ENCODE data around the gene CAT.

The CAT gene

DNA sequence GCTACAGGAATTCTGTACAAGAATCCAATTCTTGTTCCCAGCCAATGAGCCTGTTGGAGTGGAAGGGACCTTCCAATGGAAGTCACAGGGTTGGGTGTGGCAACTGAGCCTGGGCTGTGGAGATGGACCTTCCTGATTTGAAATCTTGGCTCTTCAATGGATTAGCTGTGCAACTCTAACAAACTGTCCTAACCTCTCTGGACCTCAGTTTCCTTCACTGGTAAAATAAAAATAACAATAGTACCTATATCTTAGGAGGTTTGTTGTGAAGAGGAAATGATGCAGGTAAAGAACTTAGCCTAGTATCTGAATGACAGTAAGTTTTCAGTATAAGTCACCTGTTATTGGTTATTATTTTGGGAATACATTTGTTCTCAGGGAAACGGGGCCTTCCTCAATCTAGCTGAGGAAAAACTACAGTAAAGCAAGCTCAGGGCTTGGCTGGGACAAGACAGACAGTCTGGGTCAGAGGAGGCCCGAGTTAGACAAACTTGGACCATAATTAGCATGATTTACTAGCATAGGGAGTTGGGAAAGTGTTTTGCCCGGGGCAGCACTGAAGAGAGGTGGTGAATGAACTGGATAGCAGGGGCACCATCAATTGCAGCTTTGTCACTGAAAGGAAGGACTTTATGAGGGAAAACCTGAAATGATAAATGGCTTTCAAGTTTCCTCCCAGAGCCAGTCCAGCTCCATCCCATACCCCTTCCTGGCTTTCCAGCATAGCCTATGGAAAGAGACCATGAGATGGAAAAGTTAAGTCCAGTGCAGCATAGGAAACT is 61.2 kb downstream of the CAT start:
- no peak for DNase-seq

DNA sequence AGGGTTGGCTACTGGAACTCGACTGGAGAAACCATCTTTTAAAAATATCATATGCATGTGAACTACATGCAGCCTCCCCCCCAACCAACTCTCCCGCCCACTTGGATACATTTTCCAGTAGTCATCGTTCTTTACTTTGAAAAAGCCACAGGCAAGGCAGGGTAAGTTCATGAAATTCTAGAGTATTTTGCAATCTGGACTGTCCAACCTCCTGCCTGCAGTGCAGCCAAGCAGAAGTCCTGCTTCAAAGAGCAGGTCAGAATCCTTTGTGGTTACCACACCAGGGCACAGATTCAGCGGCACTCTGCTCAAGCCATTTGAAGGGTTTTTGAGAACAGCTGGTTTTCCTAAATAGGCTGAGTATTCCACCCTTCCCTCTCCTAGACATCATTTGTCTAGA is 62.8 kb downstream of the CAT start:
- no peak for DNase-seq

DNA sequence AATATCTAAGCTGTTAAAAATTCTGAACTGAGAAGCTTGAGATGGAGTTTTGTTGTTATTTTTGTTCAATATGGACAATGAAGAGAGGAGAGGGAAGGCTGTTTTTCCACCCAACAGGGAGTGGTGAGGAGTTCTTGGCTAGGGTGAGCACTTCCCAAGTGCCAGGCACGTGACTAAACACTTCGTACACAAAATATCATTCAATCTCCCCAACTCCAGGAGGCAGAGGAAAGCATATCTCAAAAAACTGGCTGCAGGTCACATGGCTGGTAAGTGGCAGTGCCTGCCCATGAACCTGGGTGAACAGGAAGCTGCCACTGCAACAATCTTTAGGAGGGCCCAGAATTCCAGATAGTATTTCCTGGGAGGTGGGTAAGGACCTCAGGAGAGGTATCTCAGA is 63.2 kb downstream of the CAT start:
- DNase-seq, result no peak

DNA sequence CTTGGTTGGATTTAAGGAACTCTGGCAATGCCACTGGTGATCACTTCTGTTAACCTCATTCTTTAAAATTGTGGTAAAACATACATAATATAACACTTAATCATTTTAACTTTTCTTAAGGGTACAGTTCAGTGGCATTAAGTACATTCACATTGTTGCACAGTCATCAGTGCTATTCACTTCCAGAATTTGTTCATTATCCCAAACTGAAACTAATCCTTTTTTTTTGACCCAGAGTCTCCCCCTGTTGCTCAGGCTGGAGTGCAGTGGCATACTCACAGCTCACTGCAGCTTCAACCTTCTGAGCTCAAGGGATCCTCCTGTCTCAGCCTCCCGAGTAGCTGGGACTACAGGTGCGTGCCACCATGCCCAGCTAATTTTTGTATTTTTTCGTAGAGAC is 64.2 kb downstream of the CAT start:
- DNase-seq, result no peak

DNA sequence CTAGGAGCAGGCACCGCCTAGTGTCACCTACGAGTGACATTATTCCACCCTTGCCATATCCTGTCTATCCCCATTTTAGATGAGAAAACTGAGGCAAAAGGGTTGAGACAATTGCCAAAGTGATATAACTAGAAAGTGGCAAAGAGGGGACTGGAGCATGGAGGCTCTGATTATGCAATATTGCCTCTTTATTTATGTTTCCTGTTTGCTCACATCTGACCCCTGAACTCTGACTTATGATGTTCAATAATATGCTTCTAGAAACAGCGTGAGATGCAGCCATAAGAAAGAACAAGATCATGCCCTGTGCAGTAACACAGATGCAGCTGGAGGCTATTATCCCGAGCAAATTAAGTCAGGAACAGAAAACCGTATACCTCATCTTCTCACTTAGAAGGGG is 67.1 kb downstream of the CAT start:
- DNase-seq, result no peak

DNA sequence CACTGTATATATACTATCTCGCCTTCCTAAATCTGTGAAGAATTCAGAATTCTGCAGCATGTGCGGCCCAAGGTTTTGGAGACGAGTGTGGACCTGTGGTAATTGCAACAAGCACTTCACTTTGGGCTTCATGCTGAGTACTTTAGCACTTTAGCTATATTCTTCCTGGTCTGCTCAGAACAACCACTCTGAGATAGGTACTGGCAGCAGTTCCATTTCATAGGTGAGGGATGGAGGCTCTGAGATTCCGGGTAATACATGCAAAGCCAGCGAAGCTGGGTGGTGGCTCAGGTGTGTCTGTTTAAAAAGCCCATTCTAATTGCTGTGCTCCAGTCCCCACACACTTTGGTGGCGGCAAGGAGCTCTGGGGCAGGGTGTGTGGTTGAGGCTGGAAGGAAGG is 68.4 kb downstream of the CAT start:
- DNase-seq, result no peak

DNA sequence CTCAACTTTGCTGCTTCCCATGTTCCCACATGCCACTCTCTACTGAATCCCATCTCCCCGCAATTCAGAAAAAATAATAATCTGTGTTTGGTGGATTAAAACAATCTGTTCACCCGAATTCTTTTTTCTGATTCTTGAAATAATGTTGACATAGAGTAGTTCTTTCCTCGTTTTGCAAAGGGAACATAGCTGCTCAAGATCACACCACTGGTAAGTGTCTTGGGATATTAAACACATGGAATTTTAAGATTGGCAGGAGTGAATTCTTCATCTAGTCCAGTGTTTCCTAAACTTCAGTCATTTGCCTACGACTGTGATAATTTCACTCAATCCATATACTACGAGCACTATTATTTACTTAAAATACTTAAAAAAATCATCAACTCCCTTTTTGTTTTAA is 68.9 kb downstream of the CAT start:
- DNase-seq, result no peak

DNA sequence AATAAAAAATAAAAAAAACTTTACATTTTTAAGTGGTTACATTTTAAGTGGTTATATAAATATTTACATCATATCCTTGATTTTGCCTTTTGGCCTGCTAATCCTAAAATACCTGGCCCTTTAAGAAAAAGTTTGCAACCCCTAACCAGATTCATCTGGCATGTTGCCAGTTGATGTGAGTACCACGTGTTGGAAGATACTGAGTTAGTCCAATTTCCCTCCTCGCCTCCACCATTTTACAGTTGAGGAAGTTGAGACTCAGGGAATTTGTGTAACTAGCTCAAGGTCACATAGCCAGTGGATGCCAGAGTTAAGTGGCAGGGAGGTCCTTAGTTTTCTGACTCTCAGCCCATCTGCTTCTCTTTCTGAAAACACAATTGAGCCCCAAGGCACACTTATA is 69.8 kb downstream of the CAT start:
- DNase-seq, result no peak

DNA sequence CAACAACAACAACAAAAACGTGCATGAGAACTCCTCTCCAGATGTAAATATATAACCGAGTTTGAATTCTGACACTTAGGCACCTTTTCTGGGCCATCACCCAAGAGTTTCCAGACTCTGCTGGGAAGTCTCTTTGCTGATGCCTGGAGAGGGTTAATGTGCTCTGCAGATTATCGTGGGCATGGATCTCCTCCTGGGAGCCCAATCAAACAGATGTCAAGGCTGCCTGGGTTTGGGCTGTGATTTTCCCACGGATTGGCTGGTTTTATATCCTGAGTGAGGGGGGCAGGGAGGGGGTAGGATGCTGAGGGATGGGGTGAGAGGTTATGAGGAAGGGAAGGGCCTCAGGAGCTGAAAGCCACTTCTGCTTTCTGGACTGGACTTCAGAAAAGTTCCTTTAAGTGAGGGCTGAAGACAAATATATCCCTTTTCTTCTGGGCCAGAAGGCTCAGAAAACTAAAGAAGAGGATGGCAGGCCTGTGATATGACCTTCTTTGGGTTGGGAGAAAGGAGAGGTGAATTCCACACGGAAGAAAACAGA is 70.7 kb downstream of the CAT start:
- no peak for DNase-seq

DNA sequence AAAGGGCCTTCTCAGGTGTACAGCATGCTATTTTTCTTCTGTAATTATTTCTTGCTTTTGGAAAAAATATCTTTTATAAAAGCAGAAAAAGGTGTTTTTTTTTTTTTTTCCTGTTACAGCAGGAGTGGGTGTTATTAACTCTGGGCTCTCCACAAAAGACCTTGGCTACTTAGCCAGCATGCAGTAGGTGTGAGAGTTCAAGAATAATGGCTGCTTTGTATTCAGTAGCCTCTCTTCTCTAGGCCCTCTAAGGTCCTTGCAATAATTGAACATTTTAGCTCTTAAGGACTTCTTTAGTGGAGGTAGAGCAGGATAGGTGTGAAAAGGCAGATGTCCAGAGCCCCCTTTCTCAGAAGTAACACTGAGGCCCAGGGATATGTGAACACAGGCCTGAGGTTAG is 71.5 kb downstream of the CAT start:
- DNase-seq, result no peak

DNA sequence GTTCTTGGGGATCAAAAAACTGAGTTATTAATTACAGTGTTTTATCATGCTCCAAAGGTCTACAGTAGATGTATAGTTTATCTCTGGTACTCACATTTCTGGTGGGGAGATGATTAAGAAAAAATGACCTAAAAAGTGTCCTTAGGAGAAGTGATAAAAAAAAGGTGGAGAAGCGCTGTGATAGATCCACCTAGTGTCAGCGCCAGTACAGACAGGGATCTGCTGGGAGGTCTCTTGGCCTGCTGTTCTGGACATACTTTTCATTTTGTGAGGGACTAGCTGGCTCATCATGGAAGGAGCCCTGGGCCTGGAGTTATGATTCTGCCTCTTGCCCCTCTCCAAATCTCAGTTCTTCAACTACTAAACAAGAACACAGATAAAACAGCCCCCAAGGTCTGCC is 71.9 kb downstream of the CAT start:
- no peak for DNase-seq

DNA sequence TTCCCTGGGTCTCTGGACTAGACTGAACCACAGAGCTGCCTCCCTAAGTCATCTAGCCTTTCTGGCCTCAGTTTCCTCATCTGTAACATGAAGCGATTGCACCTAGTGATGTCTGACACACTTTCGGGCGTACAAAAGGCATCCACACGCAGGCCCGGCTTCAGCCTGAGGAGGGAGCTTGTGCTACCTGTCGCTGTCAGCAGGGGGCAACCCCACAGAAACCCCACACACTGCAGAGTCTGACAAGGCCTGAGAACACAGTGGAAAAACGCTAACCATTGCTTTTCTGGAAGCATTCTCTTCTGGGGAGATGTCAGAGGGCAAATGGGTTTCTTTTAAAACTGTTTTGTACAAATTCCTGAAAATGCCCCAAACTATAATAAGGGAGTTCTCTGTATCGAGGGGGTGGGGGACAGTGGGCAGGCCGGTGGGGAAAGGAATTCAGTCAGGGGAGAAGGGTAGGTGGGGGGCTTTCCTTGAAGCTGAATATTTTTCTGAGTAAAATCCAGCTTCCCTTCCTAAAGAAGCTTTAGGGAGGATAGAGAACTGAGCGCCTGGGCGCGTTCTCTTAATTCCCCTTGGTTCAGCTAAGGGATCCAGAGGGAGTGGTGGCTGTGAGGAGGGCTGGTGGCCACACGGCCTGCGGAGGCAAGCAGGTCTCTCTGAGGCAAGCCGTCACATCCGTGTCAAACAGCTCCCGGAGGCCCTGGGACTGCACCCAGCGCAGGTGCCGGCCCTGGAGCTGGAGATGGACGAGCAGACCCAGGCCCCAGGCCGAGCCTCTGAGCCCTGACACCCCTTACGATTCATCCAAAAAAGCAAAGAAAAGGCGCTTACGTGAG is 74.3 kb downstream of the CAT start:
- peak; percentile 58 for DNase-seq

DNA sequence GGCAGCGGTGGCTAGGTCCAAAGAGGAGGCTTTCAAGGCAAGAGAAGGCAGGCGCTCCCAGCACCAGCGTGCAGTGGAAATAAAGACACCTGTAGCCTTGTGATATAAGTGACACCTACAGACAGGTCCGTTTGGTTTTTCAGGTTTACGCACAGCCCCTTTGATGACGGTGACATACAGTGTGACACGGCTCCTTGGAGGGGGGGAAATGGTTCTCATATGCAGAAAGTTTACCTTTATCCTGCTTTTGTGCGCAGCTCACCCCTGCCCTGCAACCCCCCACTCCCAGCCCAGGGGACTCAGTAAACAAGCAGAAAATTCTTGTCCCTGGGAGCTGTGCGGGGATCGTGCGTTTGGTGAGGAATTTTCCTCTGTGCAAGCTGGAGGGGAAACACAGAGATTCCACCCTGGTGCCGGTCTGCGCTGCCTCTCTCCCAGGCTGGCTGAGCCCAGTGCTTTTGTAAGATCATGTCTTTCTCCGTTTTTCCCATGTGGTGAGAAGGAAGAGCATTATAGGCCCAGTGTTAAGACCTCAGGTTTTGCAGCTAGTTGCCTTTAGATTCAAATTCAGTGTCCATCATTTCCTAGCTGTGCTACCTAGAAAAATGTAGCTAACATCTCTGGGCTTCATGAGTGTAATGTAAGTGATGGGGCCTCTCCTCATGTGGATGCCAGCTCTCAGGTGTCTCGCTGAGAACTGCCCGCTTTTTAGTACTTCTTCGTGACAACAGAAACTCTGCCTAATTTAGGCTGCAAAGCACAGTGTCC is 75.1 kb downstream of the CAT start, which contains the start of gene ELF5:
TSS of gene ELF5 (minus strand) at position 113 of the 768 bp plus-strand sequence. CDS start 8,045 bp downstream, outside the sequence.
- DNase-seq, result no peak

DNA sequence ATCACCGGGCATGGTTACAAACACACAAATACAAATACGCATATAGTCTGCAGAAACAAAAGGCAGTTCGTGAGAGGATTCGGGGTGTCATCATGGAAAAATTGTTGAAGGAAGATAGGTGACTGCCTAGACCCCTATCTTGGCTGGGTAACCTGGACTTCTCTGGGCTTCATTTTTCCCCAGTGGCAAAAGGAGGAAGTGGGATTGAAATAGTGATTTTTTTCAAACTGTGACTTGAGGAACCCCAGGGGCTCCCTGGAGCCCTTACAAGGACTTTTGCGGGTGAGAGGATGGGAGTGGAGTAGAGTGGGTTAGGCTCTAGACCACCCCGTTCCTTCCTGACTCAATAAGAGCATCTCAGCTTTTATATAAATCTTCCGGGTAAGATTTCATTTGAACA is 75.9 kb downstream of the CAT start:
- no peak for DNase-seq

DNA sequence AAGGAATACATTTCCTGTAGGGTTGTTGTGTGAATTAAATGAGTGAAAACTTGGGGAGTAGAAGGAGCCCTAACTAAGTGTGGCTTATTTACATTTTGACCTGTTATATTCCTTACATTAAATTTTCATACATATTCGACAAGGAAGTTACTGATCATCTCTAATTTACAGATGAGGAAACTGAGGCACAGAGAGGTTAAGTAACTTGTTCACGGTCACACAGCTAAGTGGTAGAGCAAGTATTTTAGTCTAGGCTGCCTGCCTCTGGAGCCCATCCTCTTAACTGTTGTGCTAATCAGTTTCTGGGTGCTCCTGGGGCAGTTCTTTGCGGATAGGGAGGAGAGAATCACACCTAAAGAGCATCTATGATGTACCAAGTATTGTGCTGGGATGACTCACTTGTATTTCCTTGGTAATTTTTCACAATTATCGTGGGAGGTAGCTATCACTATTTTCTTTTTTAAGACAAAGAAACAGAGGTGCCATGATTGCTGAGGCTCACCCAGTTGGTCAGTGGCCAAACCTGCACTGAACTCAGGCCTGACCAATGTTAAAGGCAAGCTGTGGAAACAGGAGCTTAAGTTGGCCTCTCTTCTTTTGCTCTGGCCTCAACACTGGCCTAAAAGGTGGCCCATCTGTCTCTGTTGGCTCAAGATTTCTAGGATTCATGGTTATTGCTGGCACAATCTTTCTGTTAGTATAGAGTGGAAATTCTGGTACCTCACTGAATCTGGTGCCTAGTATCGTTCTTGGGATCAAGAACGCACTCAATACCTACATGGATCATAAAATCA is 77.7 kb downstream of the CAT start:
- DNase-seq, result no peak

DNA sequence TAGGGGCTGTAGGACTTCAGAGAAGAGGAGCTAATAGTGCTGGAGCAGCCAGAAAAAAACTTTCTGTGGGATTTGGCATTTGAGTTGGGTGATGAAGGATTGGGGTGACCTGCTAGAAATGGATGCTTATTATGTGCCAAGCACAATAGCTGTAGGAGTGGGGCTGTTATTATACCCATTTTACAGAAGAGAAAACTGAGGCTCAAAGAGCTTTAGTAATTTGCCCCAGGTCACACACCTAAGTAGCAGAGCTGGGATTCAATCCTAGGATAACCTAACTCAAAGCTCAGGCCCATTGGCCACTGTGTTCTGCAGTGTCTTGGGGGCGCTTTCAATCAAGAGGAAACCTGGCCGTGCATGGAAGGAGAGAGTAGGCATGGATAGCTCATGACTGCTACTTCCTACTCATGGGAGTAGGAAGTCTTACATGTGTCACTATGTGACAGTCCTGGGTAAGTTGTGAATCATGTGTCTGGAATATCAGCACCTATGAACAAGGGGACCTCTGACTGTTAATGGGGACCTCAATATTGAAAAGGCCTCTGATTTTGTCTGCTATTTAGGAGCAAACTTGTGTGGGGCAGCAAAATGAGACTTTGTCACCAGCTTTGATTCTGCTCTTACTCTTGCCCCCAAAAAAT is 81.0 kb downstream of the CAT start:
- DNase-seq, result no peak

DNA sequence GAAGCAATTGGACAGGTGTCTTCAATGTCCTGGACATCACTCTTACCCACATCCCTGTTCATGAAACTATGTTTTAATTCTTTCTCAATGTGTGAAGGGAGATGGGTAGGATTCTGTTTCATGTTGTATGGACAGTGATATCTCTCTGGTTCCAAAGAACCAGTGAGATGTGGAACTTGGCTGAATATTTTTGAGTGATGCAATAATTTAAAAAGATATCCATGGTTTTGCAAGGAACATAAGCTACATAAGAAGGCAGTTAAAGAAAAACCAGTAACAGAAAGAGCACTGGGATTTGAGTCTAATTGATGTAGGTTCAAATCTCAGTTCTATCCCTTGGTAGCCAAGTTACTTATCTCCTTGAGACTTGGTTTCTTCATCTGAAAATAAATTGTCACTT is 82.5 kb downstream of the CAT start:
- DNase-seq, result no peak

Data from activated naive CD4-positive, alpha-beta T cell treated with anti-CD3 and anti-CD28 coated beads, Interleukin-2, amount 50 U/mL, for 16 hours (primary cell).